ENCODE results near the gene PGA3.
A peak's percentile ranks its signal among the peaks of the same experiment; 100 is the strongest.
"Not testable (repeated sequence)": the region's sequence is repeated elsewhere in the genome, so short reads cannot be mapped to it uniquely, and the experiment has no call there.

The PGA3 gene

DNA sequence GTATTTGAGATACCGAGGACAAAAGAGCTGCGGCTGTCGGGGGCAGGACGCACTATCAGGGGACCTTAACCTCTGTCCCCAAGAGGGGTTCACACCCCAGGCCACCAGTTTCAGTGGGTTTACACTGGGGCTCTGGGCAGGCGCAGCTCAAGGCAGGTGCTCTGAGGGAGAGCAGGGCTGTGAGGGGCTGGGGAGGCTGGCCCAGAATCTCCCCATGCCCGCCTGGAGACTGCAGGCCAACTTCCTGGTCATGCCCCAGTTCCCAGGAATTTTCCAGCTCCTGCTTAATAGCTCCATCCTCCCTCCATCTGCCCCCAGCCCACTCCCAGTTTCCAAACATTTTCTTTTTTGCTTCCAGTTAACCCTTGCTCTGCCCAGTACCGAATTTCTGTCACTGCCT, 7.6 kb upstream of the PGA3 start:
- no peak for TF ChIP-seq CTCF (IDR thresholded peaks at IDR 0.05)
- Mint-ChIP-seq H3K36me3 (ENCODE audit: low read depth) (no peaks in the 10 kb centered on the region), H3K4me3 (peak overlapping the region; percentile 26), H3K27ac (no peak overlapping the region), H3K9me3 (peaks cover 12% of the 10 kb centered on the region), H3K27me3 (ENCODE audit: low read depth, poor library complexity) (peaks cover 13% of the 10 kb centered on the region), H3K4me1 (peaks cover 42% of the 10 kb centered on the region)
- peak; percentile 43 for DNase-seq

DNA sequence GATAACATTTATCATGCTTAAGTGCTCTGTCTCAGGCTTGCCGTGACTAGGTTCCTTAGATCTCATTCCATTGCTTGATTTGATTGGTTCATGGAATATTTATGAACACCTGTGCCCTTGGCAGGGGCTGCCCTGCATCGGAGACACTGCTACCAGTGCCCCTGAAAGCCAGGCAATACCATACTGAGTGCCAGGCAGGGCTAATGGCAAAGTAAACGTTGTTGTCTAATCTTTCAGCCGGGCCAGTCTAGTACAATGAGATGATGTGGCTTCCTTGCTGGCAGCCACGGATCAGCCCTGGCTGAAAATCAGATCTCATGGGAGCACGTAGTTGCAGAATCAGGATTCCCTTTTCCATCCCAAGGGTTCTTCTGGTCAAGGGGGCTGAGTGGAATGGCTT, 5.0 kb upstream of the PGA3 start:
- TF ChIP-seq CTCF (IDR thresholded peaks at IDR 0.05) = no peak
- H3K27me3 Mint-ChIP-seq (ENCODE audit: low read depth, poor library complexity) = peaks cover 17% of the 10 kb centered on the region
- H3K9me3 Mint-ChIP-seq = peaks cover 18% of the 10 kb centered on the region
- H3K36me3 Mint-ChIP-seq (ENCODE audit: low read depth) = no peaks in the 10 kb centered on the region
- no peak overlapping the region for H3K27ac Mint-ChIP-seq
- no peak overlapping the region for H3K4me3 Mint-ChIP-seq
- DNase-seq = no peak
- peaks cover 52% of the 10 kb centered on the region for H3K4me1 Mint-ChIP-seq

DNA sequence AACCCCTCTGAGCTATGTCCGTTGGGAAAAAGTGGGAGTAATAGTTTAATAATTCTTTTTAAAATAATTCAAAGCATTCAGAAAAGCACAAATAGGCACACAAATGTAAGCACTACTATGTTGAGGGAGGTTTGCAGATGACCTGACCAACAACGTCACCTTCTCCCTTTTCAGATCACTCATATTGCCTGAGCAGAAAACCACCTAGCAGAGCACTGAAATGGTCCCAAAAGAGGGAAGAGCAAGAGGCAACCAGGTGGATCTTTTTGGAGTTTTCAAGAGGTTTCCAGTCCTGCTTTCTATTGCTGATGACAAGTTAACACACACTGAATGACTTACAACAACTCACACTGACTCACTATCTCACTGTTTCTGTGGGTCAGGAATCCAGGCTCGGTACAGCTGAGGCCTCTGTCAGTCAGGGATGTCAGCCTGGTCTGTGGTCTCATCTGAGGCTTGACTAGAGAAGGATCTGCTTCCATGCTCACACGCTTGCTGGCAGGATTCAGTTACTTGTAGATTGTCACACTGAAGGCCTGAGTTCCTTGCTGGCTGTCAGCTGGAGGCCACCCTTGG, 4.3 kb upstream of the PGA3 start:
- TF ChIP-seq CTCF (IDR thresholded peaks at IDR 0.05) = no peak
- peaks cover 48% of the 10 kb centered on the region for H3K4me1 Mint-ChIP-seq
- no peak overlapping the region for H3K27ac Mint-ChIP-seq
- no peak for DNase-seq
- H3K36me3 Mint-ChIP-seq (ENCODE audit: low read depth) = no peaks in the 10 kb centered on the region
- H3K9me3 Mint-ChIP-seq = peaks cover 18% of the 10 kb centered on the region
- H3K27me3 Mint-ChIP-seq (ENCODE audit: low read depth, poor library complexity) = peaks cover 13% of the 10 kb centered on the region
- no peak overlapping the region for H3K4me3 Mint-ChIP-seq

GRCh38 chr11:61201476-61201875, 1.8 kb upstream of the PGA3 start:
- peaks cover 31% of the 10 kb centered on the region for H3K4me1 Mint-ChIP-seq
- DNase-seq = no peak
- no peak overlapping the region for H3K27ac Mint-ChIP-seq
- TF ChIP-seq CTCF (IDR thresholded peaks at IDR 0.05) = no peak
- no peaks in the 10 kb centered on the region for H3K36me3 Mint-ChIP-seq (ENCODE audit: low read depth)
- H3K27me3 Mint-ChIP-seq (ENCODE audit: low read depth, poor library complexity) = peaks cover 9% of the 10 kb centered on the region
- H3K9me3 Mint-ChIP-seq = peaks cover 18% of the 10 kb centered on the region
- H3K4me3 Mint-ChIP-seq = no peak overlapping the region

- H3K36me3 Mint-ChIP-seq (ENCODE audit: low read depth); H3K27me3 Mint-ChIP-seq (ENCODE audit: low read depth, poor library complexity); DNase-seq; H3K27ac Mint-ChIP-seq; H3K4me3 Mint-ChIP-seq: not testable (repeated sequence)
- Mint-ChIP-seq H3K9me3 (peaks cover 12% of the 10 kb centered on the region), H3K4me1 (peaks cover 31% of the 10 kb centered on the region)
Measured at GRCh38 chr11:61203873-61204272, 558 bp downstream of the PGA3 start.

DNA sequence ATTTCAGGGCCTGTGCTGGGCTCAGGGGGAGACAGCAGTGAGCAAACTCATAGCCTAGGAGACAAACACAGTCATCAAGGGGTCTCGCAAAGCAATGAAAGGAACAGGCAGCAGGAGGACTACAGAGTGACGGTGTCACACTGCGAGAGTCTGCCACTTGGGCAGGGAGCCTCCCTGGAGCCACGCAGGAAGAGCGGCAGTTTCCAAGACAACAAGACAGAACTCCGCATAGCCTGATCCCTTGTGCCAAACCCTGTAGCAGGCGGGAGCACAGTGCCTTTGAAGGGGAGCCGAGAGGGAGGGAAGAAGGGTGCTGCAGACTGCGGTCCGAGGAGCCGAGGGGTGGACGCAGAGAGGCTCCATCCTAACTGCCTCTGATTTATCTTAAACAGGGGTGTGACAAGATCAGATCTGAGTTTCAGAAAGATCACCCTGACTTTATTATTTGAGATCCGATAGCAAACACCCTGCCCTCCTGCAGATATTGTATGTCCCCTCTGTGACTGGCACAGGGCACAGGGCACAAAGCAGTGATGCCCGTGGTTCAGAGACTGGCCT, 1.3 kb downstream of the PGA3 start:
- not testable (repeated sequence) for H3K9me3 Mint-ChIP-seq; DNase-seq; H3K27me3 Mint-ChIP-seq (ENCODE audit: low read depth, poor library complexity); H3K4me3 Mint-ChIP-seq; H3K36me3 Mint-ChIP-seq (ENCODE audit: low read depth)
- peak overlapping the region; percentile 59 for H3K27ac Mint-ChIP-seq
- peaks cover 31% of the 10 kb centered on the region for H3K4me1 Mint-ChIP-seq

GRCh38 chr11:61207636-61208310, 4.5 kb downstream of the PGA3 start:
- DNase-seq; H3K9me3 Mint-ChIP-seq; H3K36me3 Mint-ChIP-seq (ENCODE audit: low read depth); H3K27ac Mint-ChIP-seq; H3K27me3 Mint-ChIP-seq (ENCODE audit: low read depth, poor library complexity); H3K4me3 Mint-ChIP-seq: not testable (repeated sequence)
- H3K4me1 Mint-ChIP-seq = peaks cover 16% of the 10 kb centered on the region

GRCh38 chr11:61210629-61211028, 7.3 kb downstream of the PGA3 start:
- not testable (repeated sequence) for H3K4me3 Mint-ChIP-seq; DNase-seq; H3K27ac Mint-ChIP-seq; H3K9me3 Mint-ChIP-seq; H3K4me1 Mint-ChIP-seq; H3K27me3 Mint-ChIP-seq (ENCODE audit: low read depth, poor library complexity); H3K36me3 Mint-ChIP-seq (ENCODE audit: low read depth)

DNA sequence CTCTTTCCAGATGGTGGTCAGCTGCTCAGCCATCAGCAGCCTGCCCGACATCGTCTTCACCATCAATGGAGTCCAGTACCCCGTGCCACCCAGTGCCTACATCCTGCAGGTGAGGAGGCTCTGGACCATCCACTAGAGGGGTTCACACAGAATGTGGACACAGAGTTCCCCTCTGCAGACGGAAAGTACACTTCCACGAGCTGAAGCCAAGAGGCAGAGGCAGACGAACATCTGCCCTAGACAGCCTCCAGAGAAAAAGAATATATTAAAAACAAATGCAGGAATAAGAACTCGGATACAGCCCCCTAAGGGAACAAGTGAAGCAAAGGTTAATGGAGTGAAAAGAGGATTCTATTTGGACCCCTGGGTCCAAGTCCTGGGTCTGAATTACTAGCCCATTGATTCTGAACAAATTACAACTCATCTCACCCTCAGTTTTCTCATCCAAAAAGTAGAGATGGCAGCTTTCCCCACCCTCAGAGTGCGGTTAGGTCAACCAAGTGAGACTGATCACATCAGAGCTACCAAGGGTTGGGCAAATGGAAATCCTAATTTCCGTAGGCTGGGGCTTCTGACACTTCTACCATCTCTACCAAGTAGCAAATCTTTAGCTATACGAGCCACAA, 8.1 kb downstream of the PGA3 start:
- not testable (repeated sequence) for H3K4me3 Mint-ChIP-seq; H3K27ac Mint-ChIP-seq; H3K9me3 Mint-ChIP-seq; DNase-seq; H3K36me3 Mint-ChIP-seq (ENCODE audit: low read depth); H3K27me3 Mint-ChIP-seq (ENCODE audit: low read depth, poor library complexity); H3K4me1 Mint-ChIP-seq

GRCh38 chr11:61212202-61212601, 8.9 kb downstream of the PGA3 start:
- H3K36me3 Mint-ChIP-seq (ENCODE audit: low read depth); H3K27ac Mint-ChIP-seq; DNase-seq; H3K4me3 Mint-ChIP-seq; H3K27me3 Mint-ChIP-seq (ENCODE audit: low read depth, poor library complexity); H3K9me3 Mint-ChIP-seq; H3K4me1 Mint-ChIP-seq: not testable (repeated sequence)

Measured in nephron progenitor cell (in vitro differentiated cells).